ENCODE data around the gene ARHGEF26. TPM values are rescaled to one million over a fixed set of nuclear protein-coding genes. Genes with fewer than 3 reads are reported as not detected.

Gene ARHGEF26
- total RNA-seq, 1 donor from 2014 or later, result 0.13 TPM

DNA sequence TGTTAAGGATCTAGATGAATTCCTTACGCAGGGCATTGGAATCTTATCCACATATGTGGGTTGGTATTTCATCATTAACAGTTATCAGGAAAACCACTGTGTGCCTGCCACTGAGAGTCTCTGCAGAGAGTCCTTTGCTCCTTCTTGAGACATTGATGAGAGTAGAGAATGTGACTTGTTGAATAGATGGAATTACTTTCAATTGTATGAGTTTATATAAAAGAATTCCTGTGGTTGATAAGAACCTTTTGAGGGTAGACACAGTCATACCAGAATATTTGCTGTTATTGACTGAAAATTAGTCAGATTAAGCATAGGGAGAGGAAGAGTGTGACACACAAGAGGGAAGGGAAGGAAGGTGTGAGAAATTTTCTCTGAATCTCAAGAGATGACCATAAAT is 30.8 kb downstream of the ARHGEF26 start:
- DNase-seq (ENCODE audit: low read depth, low spot score), result no peak

DNA sequence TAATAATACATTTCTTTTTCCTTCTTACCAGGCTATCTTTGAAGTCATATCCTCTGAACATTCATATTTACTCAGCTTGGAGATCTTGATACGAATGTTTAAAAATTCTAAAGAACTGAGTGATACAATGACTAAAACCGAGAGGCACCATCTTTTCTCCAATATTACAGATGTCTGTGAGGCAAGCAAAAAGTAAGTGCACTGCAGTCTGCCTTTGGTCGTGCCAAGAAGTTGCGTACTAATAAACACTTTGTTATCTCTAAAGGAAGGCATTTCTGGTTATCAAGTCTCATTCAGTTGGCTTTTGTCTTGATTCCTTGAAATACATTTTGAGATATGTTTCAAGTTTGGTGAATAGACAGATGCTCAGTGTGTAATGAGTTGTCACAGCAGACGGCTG is 31.6 kb downstream of the ARHGEF26 start:
- no peak for DNase-seq (ENCODE audit: low read depth, low spot score)

DNA sequence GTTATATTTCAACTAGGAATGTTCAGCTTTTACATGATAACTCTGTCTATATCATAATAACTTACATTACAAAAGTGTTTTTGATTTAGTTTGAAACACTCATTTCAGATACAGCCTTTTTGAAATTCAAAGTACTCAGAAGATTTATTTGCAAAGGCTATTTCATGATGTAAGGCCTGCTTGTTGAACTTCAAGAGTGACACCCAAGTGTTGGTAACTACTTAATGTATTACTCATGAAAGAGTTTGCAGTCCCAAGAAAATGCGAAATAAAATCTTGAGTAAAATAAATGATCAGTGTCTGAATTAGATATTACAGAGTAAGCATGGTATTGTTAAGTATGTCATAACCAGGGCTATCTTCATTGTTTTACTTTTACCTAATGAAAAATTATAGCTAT is 35.3 kb downstream of the ARHGEF26 start:
- DNase-seq (ENCODE audit: low read depth, low spot score), result no peak

DNA sequence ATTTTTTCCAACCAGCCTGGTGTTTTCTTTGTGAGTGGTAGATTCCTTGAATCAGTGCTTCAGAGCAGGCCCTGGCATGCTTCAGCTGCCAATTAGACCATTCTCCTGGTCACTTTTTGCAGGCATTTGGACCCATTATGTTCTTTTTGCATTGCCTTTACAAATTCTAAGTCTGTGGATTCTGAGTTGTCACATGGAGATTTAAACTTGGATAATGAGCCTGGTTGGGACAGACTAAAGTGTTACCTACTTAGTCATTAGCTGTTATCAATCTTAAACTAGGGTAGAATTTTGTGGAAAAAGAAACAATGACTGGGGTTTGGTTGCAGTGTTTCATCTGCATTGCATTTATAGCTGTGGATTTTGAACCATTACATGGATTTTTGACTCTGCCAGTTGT is 40.6 kb downstream of the ARHGEF26 start:
- DNase-seq (ENCODE audit: low read depth, low spot score), result no peak

DNA sequence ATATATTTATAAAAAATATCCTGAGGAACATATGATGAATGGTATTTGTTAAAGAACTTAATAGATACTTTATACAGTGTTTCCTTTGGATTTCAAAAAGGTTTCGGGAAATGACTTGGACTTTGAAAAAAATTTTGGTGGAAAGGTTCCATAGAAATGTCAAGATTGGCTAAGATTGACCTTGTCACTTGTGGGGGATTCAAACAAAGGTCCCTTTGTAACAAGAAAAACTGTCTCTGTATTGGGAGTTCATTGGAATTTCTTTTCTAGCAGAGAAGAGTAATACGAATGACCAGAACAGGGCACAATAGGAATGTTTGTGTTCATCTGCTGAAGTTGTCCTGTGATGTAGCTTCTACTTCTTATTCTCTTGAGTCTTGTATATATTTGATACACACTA is 43.2 kb downstream of the ARHGEF26 start:
- DNase-seq (ENCODE audit: low read depth, low spot score), result no peak

DNA sequence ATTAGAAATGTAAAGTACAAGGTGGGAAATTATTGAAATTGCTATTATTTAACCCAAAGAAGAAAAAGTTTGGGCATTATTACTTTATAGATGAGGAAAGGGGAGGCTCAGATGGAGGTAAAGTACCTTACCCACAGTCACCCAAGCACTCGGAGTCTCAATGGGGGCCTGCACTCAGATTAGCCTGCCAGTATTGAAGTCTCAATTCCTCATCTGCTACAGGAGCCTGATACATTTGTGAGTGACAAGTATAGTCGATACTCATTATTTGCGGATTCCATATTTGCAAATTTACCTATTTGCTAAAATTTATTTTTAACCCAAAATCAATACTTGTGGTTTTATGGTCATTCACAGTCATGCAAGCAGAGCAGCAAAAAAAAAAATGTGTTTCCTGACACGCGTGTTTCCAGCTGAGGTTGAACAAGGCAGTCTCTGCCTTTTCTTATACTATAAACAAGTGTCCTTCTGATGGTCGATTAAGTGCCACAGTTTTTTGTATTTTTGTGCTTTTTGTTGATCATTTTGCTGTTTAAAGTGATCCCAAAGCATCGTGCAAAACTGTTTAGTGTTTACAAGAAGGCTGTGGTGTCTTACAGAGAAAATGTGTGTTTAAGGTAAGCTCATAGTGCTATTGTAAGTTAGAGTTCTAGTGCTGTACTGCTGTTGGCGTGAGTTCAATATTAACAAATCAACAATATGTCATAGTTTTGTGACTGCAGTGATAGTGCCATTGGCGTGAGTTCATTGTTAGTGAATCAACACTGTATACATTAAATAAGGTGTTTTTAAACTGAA is 48.0 kb downstream of the ARHGEF26 start:
- no peak for DNase-seq (ENCODE audit: low read depth, low spot score)

DNA sequence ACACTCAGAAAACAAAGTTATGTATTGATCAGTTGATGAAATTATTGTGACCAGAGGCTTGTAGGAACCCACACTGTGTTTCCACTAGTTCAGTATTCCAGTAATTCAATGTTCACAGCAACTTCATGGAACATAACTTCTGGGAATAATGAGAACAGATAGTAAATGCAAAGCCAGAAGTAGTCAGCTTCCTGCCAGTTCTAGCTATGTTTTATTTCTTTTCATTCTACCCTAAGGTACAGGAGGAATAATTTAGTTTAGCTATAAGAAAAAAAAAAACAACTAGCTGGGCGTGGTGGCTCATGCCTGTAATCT is 48.6 kb downstream of the ARHGEF26 start:
- DNase-seq (ENCODE audit: low read depth, low spot score), result no peak

DNA sequence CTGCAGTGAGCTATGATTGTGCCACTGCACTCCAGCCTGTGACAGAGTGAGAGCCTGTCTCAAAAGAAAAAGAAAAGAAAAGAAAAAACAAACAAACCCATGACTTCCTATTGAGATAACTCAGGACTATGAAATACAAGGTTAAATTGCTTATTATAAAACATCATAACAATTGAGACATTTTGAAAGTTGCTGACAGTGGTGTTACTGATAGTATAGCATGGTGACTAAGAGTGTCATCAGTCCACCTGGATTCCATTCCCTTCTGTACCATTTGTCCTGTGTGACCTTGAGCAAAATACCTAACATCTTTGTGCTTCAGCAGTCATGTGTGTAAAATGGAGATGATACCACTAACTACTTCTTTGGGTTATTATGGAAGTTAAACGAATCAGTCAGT is 49.1 kb downstream of the ARHGEF26 start:
- no peak for DNase-seq (ENCODE audit: low read depth, low spot score)

DNA sequence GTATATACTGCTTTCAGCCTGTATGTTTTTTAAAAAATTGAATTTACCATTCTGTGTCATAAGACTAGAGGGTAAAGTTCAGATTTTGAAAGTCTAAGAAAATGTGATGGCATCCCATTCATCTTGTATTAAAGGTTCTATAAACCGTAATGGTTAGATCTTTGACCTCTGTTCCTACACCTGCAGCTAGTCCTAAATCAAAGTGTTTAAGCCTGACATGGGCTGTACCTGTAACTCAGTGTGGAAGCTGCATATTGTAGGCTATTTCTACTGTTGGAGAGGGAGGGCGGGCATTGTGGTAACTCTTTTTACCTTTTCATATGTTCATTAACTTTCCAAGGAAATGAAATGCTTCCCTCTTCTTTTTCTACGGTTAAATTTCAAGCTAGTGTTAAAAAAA is 53.9 kb downstream of the ARHGEF26 start:
- no peak for DNase-seq (ENCODE audit: low read depth, low spot score)

DNA sequence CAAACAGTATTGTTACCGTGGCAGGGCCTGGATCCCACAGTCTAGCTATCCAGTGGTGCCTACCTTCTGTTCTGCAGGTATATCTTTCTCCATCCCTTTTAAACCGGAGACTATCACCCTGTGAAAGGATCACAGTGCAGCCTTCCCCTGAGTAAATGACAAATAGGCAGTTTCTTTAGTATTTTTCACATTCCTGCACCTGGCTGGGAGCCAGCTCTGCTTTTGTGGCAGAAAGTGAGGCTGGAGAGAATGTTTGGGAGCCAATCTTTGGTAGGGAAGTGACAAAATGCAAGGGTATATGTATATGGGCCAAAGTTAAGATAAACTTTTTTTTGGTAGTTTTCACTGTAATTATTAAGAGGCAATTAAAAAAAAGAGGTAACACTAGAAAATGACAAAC is 54.8 kb downstream of the ARHGEF26 start:
- no peak for DNase-seq (ENCODE audit: low read depth, low spot score)

DNA sequence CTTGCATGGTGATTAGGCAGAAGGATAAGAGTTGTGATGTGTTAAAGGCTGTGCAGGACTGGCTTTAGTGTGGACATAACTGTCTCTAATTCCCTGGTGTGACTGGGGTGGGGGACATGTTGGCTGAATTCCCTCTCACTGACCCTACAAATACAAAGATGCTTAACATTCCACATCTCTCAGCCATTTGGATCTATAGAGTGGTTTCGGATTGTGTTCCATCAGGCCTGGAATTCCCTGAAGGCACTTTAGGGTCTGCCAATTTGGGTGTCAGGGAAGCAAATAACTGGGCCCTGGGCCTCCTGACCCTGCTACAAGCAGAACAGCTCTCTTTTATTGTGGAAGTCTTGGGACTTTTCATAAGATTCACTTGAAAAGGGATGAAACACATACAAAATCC is 56.2 kb downstream of the ARHGEF26 start:
- no peak for DNase-seq (ENCODE audit: low read depth, low spot score)

DNA sequence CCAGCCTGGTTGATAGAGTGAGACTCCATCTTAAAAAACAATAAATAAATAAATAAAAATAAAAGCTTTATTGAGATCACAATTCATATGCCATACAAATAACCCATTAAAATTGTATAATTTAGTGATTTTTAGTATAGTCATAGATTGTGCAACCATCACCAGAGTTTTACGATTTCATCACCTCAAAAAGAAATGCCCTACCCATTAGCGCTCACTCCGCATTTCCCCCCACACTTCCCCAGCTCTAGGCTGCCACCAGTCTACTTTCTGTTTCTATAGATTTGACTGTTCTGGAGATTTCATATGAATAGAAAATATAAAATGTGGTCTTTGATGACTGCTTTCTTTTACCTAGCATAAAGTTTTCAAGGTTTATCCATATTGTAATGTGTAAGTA is 57.0 kb downstream of the ARHGEF26 start:
- DNase-seq (ENCODE audit: low read depth, low spot score), result no peak

DNA sequence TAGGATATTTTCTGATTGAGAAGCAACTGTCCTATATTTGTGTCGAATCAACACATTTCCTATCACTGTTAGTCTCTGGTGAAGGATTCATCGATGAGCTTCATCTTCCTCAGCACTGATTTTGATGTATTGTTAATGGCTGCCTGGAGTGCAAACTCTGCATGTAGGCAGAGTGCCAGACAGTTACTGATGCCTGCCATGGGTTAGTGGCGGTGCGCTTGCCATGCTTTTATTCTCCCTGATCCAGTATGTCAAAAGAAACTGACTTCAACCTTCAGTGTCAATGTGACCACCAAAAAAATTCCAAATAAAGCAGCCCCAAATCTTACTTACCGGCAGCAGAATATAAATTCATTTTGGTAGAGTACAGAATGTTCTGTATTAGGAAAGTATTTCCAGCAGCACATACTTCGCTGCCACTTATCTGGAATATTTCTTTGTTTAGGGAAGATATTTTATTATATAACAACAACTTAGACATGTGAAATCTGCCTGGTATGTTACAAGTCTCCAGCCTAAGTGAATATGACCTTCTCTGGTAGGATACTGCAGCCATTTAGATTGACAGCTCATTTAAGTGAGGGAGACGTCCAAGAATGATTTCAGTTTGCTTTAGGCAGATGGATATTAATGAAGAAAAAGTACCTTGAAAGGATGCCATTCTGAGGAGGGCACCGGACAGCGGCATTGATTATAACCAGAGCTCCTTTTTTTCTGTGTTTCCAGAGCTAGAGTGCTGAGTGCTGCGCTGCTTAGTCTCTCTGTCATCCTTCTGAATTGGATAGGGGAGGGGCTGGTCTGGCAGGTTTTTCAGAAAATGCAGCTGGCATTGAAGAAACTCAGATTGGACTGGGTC is 59.9 kb downstream of the ARHGEF26 start:
- no peak for DNase-seq (ENCODE audit: low read depth, low spot score)

DNA sequence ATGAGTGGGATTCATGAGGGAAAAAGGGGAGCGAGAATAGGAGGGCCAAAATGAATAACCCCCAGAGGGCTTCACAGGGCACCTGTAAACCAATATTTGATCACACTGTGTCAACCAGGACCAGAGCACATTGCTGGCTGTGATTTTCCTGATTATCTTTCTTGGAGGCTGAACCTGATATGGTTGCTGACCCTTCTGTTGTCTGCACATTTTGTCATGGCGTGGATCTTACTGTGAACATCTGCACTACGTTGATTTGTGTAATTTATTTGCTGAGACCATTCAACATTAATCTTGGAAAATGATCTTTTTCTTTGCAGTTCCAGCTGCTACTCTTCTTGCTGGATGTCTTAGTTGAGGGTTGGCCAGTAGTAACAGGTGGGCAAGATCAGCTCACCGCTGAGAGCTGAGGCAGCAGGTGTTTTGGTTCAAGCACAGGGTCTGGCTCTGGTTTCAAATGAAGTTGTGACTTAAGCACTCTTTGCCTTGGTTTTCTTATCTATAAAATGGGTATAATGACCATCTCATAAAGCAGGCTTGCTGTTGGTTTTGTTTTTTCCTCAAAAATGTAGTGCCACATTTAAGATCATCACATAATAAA is 61.2 kb downstream of the ARHGEF26 start:
- DNase-seq (ENCODE audit: low read depth, low spot score), result no peak

DNA sequence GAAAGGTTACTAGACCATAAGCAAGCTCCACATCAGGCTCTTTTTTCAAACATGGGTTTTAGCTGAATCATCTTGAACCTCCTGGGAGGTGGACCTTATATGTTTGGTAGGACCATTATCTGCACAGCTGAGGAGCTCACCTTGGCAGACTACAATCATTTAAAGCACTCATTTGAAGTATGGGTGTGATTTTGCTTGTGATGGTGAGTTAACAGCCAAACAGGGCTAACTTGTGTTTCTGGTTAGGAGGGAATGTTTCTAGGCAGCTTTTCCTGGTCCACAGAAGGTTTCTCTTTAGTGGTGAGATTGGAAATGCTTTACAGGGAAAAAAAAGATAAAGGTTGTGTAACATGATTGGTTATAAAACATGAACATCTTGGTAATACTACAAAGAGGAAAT is 61.8 kb downstream of the ARHGEF26 start:
- DNase-seq (ENCODE audit: low read depth, low spot score), result no peak

DNA sequence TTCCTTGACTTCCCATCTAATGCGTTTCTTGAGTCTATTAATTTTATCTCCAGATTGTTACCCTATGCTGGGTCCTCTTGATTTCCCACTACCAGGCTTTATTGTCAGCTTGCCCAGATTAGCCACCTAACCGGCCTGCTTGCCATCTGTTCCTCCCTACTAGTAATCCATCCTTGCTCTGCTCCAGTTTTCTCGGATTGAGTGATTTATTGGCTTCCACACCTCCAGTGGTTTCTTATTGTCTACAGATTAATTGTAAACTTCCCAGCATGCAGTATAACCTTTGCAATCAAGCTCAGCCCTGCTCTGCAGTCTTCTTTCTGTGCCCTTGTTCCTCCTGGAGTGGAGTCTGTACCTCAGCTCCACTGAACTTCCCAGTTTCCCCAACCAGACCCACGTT is 63.4 kb downstream of the ARHGEF26 start:
- no peak for DNase-seq (ENCODE audit: low read depth, low spot score)

DNA sequence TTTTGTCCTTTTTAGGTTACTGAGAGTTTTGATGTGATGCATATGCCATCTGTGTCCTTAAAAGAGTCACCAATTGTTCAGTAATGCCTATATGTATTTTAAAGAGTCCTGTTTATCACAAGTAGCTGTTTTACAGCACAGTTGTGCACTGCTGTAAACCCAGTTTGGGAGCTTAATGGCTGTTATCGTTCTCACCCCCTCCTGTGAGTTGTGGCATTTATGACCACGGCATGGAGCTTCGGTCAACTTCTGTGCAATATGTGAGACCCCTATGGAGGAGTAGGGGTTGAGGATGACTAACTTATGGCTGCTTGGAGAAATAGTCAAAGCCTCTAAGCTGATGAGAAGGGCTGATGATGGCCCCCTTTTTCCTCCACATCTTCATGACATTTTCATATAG is 67.2 kb downstream of the ARHGEF26 start:
- no peak for DNase-seq (ENCODE audit: low read depth, low spot score)

DNA sequence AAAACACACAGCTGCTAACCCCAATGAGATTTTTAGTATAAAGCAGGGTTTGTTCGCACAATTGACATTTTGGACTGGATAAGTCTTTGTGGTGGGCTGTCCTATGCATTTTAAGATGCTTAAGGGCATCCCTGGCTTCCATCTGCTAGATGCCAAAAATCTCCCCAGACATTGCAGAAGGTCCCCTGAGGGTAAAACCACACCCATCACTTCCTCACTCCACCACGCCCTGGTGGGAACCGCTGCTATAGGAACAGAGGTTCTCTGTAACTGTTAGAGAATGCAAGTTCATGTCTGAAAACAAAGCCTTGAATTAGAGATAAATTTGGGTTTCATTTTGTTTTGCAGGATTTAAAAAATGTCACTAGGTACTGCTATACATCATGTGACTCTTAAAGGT is 67.7 kb downstream of the ARHGEF26 start:
- DNase-seq (ENCODE audit: low read depth, low spot score), result no peak

DNA sequence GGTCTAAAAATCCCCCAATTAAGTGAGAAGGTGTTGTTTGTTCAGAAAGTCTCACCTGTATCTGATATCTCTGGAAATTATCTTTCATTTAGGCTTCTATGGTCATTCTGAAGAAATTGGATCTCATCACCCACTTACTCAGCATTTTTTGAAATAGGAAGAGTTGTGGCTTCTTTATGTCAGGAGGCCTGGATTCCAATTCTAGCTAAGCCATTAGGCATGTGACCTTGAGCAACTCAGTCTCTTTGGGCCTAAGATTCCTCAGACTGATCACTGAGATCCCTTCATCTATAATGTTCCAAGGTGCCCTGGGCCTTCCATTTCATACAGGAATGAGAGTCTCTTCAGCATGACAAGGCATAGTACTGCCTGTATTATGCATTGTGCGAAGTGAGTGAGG is 70.3 kb downstream of the ARHGEF26 start:
- no peak for DNase-seq (ENCODE audit: low read depth, low spot score)

DNA sequence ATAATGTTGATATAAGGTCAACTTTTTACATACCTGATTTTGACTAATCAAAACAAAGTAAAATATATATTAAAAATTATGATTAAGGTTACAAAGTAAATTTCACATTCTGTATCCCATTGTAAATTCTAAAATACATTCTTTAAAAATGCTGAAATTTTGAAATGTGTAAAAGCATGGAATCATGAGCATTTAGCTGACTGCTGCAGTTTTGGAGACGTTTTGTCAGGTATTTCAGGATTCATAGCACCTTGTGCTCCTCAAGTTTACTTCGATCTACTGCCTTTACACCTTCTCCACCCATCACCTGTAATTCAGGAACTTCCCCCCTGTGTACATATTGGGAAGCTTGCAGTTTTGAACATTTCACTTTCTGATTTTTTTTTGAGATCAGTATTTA is 71.0 kb downstream of the ARHGEF26 start:
- DNase-seq (ENCODE audit: low read depth, low spot score), result no peak

DNA sequence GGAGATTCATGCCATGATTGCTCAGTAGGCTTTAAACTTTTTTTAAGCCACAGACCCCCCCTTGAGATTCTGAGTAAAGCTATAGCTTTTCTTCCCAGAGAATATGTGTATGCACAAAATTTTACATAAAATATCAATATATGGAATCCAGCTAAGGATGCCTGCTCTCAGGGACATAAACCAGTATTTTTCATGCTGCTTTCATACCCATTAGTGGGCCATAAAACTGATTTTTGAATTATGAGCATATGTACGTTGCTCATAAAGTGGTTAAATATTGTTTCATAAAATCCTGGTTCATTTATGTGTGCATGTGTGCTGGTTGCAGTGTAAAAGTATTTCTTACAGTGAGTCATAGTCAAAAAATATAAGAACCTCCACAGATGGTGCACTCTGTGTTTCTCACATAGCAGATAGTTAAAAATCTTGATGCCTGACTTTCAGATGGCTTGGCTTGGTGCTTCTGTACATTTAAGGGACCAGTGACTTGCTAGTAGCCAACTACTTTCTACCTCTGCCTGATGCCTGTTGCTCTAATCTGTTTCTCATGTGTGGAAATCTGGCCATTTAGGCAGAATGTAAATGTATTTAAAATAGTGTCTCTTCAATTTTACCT is 71.9 kb downstream of the ARHGEF26 start:
- DNase-seq (ENCODE audit: low read depth, low spot score), result no peak

DNA sequence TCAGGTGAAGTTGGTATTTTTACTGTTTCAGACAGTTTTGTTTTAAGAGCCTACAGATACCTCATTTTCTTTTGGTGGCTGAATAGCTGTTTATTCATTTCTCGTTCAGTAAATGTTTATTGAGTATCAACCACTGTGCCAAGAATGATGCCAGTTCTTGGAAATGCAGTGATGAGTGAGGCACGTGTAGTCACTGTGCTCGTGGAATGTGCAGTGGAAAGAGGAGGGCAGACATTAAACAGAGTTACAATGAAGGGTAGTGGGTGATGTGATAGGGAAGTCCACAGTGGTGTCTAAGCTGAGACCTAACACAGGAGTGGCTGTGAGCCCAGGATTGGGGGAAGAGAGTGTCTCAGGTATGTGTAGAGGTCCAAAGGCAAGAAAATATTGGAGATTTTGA is 73.7 kb downstream of the ARHGEF26 start:
- no peak for DNase-seq (ENCODE audit: low read depth, low spot score)

Measured in pulmonary artery endothelial cell (primary cell).